NT2/D1 (cell line): ENCODE measurements around the gene TMEM243.

Experiments used
- YY1 ChIP-seq: IDR thresholded peaks from 2 replicates; pipeline ENCODE4 v1.6.1; 2011; ENCODE audit not compliant: insufficient read length, insufficient read depth
- ZNF274 ChIP-seq: IDR thresholded peaks from 2 replicates; pipeline ENCODE4 v1.6.1; 2011; ENCODE audit warnings: mild to moderate bottlenecking, low read depth, low read length

DNA sequence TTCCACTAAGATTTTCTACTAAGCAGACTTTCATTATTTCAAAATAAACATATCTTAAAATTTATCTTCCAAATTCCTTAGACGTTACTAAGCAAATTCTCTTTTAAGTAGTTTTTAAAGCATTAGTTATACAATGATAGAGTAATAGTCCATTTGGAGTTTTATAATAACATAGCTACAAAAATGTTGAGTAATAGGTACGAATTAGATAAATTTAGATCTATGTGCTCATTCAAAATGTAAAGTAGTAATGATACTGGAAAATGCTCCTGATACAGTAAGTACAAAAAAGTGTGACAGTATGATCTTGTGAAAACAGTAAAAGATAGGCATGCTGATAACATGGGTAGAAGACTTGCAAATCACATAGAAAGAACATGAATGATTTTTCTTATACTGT is 62.8 kb downstream of the TMEM243 start:
- TF ChIP-seq ZNF274, result no peak
- TF ChIP-seq YY1, result no peak
